Measurements from ENCODE around the gene ZNF710.

GRCh38 chr15:90084876-90085423, 83.8 kb downstream of the ZNF710 start:
- TF ChIP-seq CTCF (IDR thresholded peaks at IDR 0.05; ENCODE audit: low read depth, low read length, poor library complexity, severe bottlenecking) (no peak), EZH2phosphoT487 (IDR thresholded peaks at IDR 0.05; ENCODE audit: borderline replicate concordance, low read length) (no peak)
